ENCODE results near the gene SEMA4D. TPM values are rescaled to one million over a fixed set of nuclear protein-coding genes. Genes with fewer than 3 reads are reported as not detected.
"Not testable (repeated sequence)": the region's sequence is repeated elsewhere in the genome, so short reads cannot be mapped to it uniquely, and the experiment has no call there.

Gene SEMA4D
- total and polyA plus RNA-seq, 2 of the 13 experiments (the other 11 are each of a cell fraction or from before 2014, with no cell fraction given): 0.13 to 0.16 TPM

- TF ChIP-seq ZHX2 (IDR thresholded peaks at IDR 0.05; ENCODE audit: low read depth): no peak
- TF ChIP-seq ZHX2 (CRISPR knock-in tag; IDR thresholded peaks at IDR 0.05; ENCODE audit: borderline replicate concordance): no peak
- no peak for TF ChIP-seq PRPF4 (IDR thresholded peaks at IDR 0.05; ENCODE audit: low read depth, low read length, poor library complexity, severe bottlenecking)
- no peak for TF ChIP-seq EHMT2 (IDR thresholded peaks at IDR 0.05; ENCODE audit: borderline replicate concordance, low read depth, low read length)
- no peak for TF ChIP-seq ATM (IDR thresholded peaks at IDR 0.05; ENCODE audit: borderline replicate concordance)
- TF ChIP-seq BRCA1 (CRISPR knock-in tag; IDR thresholded peaks at IDR 0.05): no peak
- TF ChIP-seq ARNTL (CRISPR knock-in tag; IDR thresholded peaks at IDR 0.05): no peak
- no peak for TF ChIP-seq ZNF484 (CRISPR knock-in tag; IDR thresholded peaks at IDR 0.05; ENCODE audit: borderline replicate concordance, low read depth)
- TF ChIP-seq ZNF761 (CRISPR knock-in tag; conservative IDR thresholded peaks at IDR 0.05): no peak
- TF ChIP-seq SMAD9 (CRISPR knock-in tag; IDR thresholded peaks at IDR 0.05): no peak
Observed at GRCh38 chr9:89480825-89481537, 16.9 kb downstream of the SEMA4D start (continued).

GRCh38 chr9:89480372-89480771, 17.5 kb downstream of the SEMA4D start:
- H3K9ac ChIP-seq (ENCODE audit: insufficient read depth, low read depth, low read length); H2AFZ ChIP-seq (ENCODE audit: low read length); H3K4me1 ChIP-seq (ENCODE audit: insufficient read depth, low read length); H3K4me3 ChIP-seq (replicated peaks in 1 of 3; ENCODE audit: insufficient read depth in 1 of 3, low read depth in 2 of 3, low read length in 3 of 3); H3K4me2 ChIP-seq (ENCODE audit: low read depth, low read length); DNase-seq (ENCODE audit: low spot score); H3K27ac ChIP-seq (ENCODE audit: extremely low read length, insufficient read depth, low read length); in situ Hi-C loops (cut with HindIII; ENCODE audit: extremely low pct_ligation_motif_present, low pct_unique_long_range_greater_than_20kb); H3K79me2 ChIP-seq (ENCODE audit: insufficient read depth, low read length); H3K36me3 ChIP-seq (replicated peaks in 1 of 2; ENCODE audit: control insufficient read depth in 1 of 2, insufficient read depth in 2 of 2, low read length in 2 of 2); CTCF ChIA-PET (ENCODE audit: low intra/inter-chr PET ratio, low total read pairs); intact Hi-C loops (cut with micrococcal nuclease; ENCODE audit: unreplicated experiment); FAIRE-seq; POLR2A ChIA-PET; ATAC-seq; H4K20me1 ChIP-seq (ENCODE audit: insufficient read depth, low read length); H3K9me3 ChIP-seq (ENCODE audit: low read length); BruUV-seq (replicated peaks): not testable (repeated sequence)
- peaks cover 2 to 15% of the 10 kb centered on the region in 2 experiments; a peak in 3 of 5 replicates for H3K27me3 ChIP-seq (ENCODE audit: control insufficient read depth in 1 of 2, insufficient read depth in 2 of 2, low read length in 2 of 2)
- 68% methylated on average over 7 of the region's 27 CpGs for WGBS (ENCODE audit: low lambda C conversion rate)

- BruUV-seq (replicated peaks); H3K9ac ChIP-seq (ENCODE audit: insufficient read depth, low read depth, low read length); in situ Hi-C loops (cut with HindIII; ENCODE audit: extremely low pct_ligation_motif_present, low pct_unique_long_range_greater_than_20kb); H2AFZ ChIP-seq (ENCODE audit: low read length); H3K36me3 ChIP-seq (replicated peaks in 1 of 2; ENCODE audit: control insufficient read depth in 1 of 2, insufficient read depth in 2 of 2, low read length in 2 of 2); H4K20me1 ChIP-seq (ENCODE audit: insufficient read depth, low read length); ATAC-seq; DNase-seq (ENCODE audit: low spot score); H3K4me2 ChIP-seq (ENCODE audit: low read depth, low read length); H3K4me3 ChIP-seq (replicated peaks in 1 of 3; ENCODE audit: insufficient read depth in 1 of 3, low read depth in 2 of 3, low read length in 3 of 3); H3K79me2 ChIP-seq (ENCODE audit: insufficient read depth, low read length); intact Hi-C loops (cut with micrococcal nuclease; ENCODE audit: unreplicated experiment); H3K9me3 ChIP-seq (ENCODE audit: low read length); H3K4me1 ChIP-seq (ENCODE audit: insufficient read depth, low read length); FAIRE-seq; POLR2A ChIA-PET; H3K27ac ChIP-seq (ENCODE audit: extremely low read length, insufficient read depth, low read length); CTCF ChIA-PET (ENCODE audit: low intra/inter-chr PET ratio, low total read pairs): not testable (repeated sequence)
- H3K27me3 ChIP-seq (ENCODE audit: control insufficient read depth in 1 of 2, insufficient read depth in 2 of 2, low read length in 2 of 2): peaks cover 2 to 16% of the 10 kb centered on the region in 2 experiments; a peak in 3 of 5 replicates
- 80% methylated on average over 14 of the region's 17 CpGs for WGBS (ENCODE audit: low lambda C conversion rate)
Observed at GRCh38 chr9:89479669-89480011, 18.3 kb downstream of the SEMA4D start.
